Measurements from ENCODE around the gene NPAS1. TPM values are rescaled to one million over a fixed set of nuclear protein-coding genes. Genes with fewer than 3 reads are reported as not detected.
A peak's percentile ranks its signal among the peaks of the same experiment; 100 is the strongest.
"Not testable (repeated sequence)": the region's sequence is repeated elsewhere in the genome, so short reads cannot be mapped to it uniquely, and the experiment has no call there.

The NPAS1 gene
- total RNA-seq, 1 donor from 2014 or later = 1.2 TPM

DNA sequence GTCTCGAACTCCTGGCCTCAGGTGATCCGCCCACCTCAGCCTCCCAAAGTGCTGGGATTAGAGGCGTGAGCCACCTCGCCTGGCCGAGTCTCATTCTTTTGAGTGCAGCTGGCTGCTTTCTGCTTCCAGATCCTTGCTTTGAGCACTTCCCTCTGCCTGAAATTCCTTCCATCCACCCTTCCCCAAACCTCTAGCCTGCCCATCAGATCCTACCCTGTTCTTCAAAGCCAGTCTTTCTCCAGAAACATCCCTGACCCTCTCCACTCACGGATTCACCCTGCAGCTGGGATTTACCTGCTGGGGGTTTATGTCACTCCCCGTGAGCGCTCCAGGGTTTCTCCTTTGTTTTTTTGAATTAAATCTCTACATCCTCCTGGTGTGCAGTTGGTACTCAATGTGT lies 13.1 kb upstream of the NPAS1 start:
- no peak overlapping the region for H3K4me2 ChIP-seq
- H3K27me3 ChIP-seq = no peaks in the 10 kb centered on the region
- H3K27ac ChIP-seq = no peak overlapping the region
- no peaks in the 10 kb centered on the region for H3K9me3 ChIP-seq (ENCODE audit: low read depth)
- H3K4me3 ChIP-seq = no peak overlapping the region
- peaks cover 17% of the 10 kb centered on the region for H3K27me3 Mint-ChIP-seq (ENCODE audit: insufficient read depth, low read depth)
- peaks cover 8% of the 10 kb centered on the region for H3K36me3 Mint-ChIP-seq
- DNase-seq (ENCODE audit: low spot score) = no peak
- H3K4me3 Mint-ChIP-seq = peak overlapping the region; percentile 16
- H3K36me3 ChIP-seq = no peaks in the 10 kb centered on the region
- H4K20me1 ChIP-seq (ENCODE audit: low read depth) = peaks cover 13% of the 10 kb centered on the region
- no peak overlapping the region for H3K9ac ChIP-seq
- no peak for TF ChIP-seq EZH2 (IDR thresholded peaks at IDR 0.05)
- no peak for TF ChIP-seq CTCF (IDR thresholded peaks at IDR 0.05)
- TF ChIP-seq EZH2phosphoT487 (IDR thresholded peaks at IDR 0.05) = no peak
- H3K4me1 ChIP-seq = no peaks in the 10 kb centered on the region
- peak overlapping the region; percentile 43 for H3K27ac Mint-ChIP-seq
- H3F3A ChIP-seq (ENCODE audit: low read depth) = peaks cover 12% of the 10 kb centered on the region
- H3K79me2 ChIP-seq (ENCODE audit: low read depth) = no peaks in the 10 kb centered on the region
- H3K9me3 Mint-ChIP-seq = peaks cover 4% of the 10 kb centered on the region
- H2AFZ ChIP-seq (replicated peaks) = no peak overlapping the region
- peaks cover 20% of the 10 kb centered on the region for H3K4me1 Mint-ChIP-seq

- H3K79me2 ChIP-seq (ENCODE audit: low read depth); H3K4me3 ChIP-seq; H3K27ac ChIP-seq; H3K9me3 Mint-ChIP-seq; H3F3A ChIP-seq (ENCODE audit: low read depth); DNase-seq (ENCODE audit: low spot score); H3K27me3 ChIP-seq; H3K27ac Mint-ChIP-seq; H2AFZ ChIP-seq (replicated peaks); H3K4me1 ChIP-seq; H3K9ac ChIP-seq; H4K20me1 ChIP-seq (ENCODE audit: low read depth); H3K36me3 Mint-ChIP-seq; H3K4me2 ChIP-seq; H3K36me3 ChIP-seq; H3K4me3 Mint-ChIP-seq; H3K9me3 ChIP-seq (ENCODE audit: low read depth): not testable (repeated sequence)
- peaks cover 19% of the 10 kb centered on the region for H3K27me3 Mint-ChIP-seq (ENCODE audit: insufficient read depth, low read depth)
- peaks cover 14% of the 10 kb centered on the region for H3K4me1 Mint-ChIP-seq
Measured at GRCh38 chr19:47010549-47010948, 9.1 kb upstream of the NPAS1 start.

GRCh38 chr19:47012617-47013016 lies 7.0 kb upstream of the NPAS1 start:
- no peaks in the 10 kb centered on the region for H3F3A ChIP-seq (ENCODE audit: low read depth)
- H3K27ac ChIP-seq = no peak overlapping the region
- peaks cover 20% of the 10 kb centered on the region for H3K27me3 Mint-ChIP-seq (ENCODE audit: insufficient read depth, low read depth)
- no peak for DNase-seq (ENCODE audit: low spot score)
- H3K4me3 ChIP-seq = no peak overlapping the region
- peaks cover 4% of the 10 kb centered on the region for H3K27me3 ChIP-seq
- H3K9ac ChIP-seq = no peak overlapping the region
- no peak overlapping the region for H3K27ac Mint-ChIP-seq
- no peak overlapping the region for H3K4me3 Mint-ChIP-seq
- no peaks in the 10 kb centered on the region for H3K4me1 ChIP-seq
- no peak overlapping the region for H2AFZ ChIP-seq (replicated peaks)
- no peaks in the 10 kb centered on the region for H3K36me3 ChIP-seq
- H3K9me3 Mint-ChIP-seq = peaks cover 4% of the 10 kb centered on the region
- no peaks in the 10 kb centered on the region for H3K79me2 ChIP-seq (ENCODE audit: low read depth)
- H4K20me1 ChIP-seq (ENCODE audit: low read depth) = no peaks in the 10 kb centered on the region
- TF ChIP-seq EZH2phosphoT487 (IDR thresholded peaks at IDR 0.05) (no peak), CTCF (IDR thresholded peaks at IDR 0.05) (no peak), EZH2 (IDR thresholded peaks at IDR 0.05) (no peak)
- no peaks in the 10 kb centered on the region for H3K9me3 ChIP-seq (ENCODE audit: low read depth)
- peaks cover 9% of the 10 kb centered on the region for H3K4me1 Mint-ChIP-seq
- H3K4me2 ChIP-seq = no peak overlapping the region
- H3K36me3 Mint-ChIP-seq = peaks cover 6% of the 10 kb centered on the region

GRCh38 chr19:47013041-47013517 lies 6.6 kb upstream of the NPAS1 start:
- no peaks in the 10 kb centered on the region for H4K20me1 ChIP-seq (ENCODE audit: low read depth)
- Mint-ChIP-seq H3K4me3 (peak overlapping the region; percentile 51), H3K36me3 (peaks cover 5% of the 10 kb centered on the region), H3K4me1 (peaks cover 9% of the 10 kb centered on the region), H3K9me3 (peaks cover 4% of the 10 kb centered on the region), H3K27ac (peak overlapping the region; percentile 80), H3K27me3 (ENCODE audit: insufficient read depth, low read depth) (peaks cover 17% of the 10 kb centered on the region)
- no peak overlapping the region for H3K4me2 ChIP-seq
- TF ChIP-seq EZH2 (IDR thresholded peaks at IDR 0.05) = no peak
- peak; percentile 98 for TF ChIP-seq CTCF (IDR thresholded peaks at IDR 0.05)
- DNase-seq (ENCODE audit: low spot score) = peak; percentile 86
- H3K9ac ChIP-seq = no peak overlapping the region
- H3K27me3 ChIP-seq = peaks cover 8% of the 10 kb centered on the region
- no peaks in the 10 kb centered on the region for H3F3A ChIP-seq (ENCODE audit: low read depth)
- H3K4me3 ChIP-seq = no peak overlapping the region
- no peaks in the 10 kb centered on the region for H3K79me2 ChIP-seq (ENCODE audit: low read depth)
- H3K9me3 ChIP-seq (ENCODE audit: low read depth) = no peaks in the 10 kb centered on the region
- H3K27ac ChIP-seq = no peak overlapping the region
- peak overlapping the region; percentile 7 for H2AFZ ChIP-seq (replicated peaks)
- no peaks in the 10 kb centered on the region for H3K4me1 ChIP-seq
- H3K36me3 ChIP-seq = no peaks in the 10 kb centered on the region
